Activated CD4-positive, alpha-beta memory T cell treated with anti-CD3 and anti-CD28 coated beads, Interleukin-2, amount 10 ng/mL, durations not matched to agents 7 days and 5 days (primary cell): Measurements from ENCODE around the gene LYVE1. TPM values are rescaled to one million over a fixed set of nuclear protein-coding genes. Genes with fewer than 3 reads are reported as not detected.

Experiments
- CTCF ChIA-PET: fragments of 350-600 bp; sonication (Branson Sonifier 250); formaldehyde crosslinking; loops from one replicate; lab custom pipeline; 2021; ENCODE audit warnings: antibody characterized with exemption, inconsistent platforms; lab: Charles Lee
- POLR2A ChIA-PET: fragments of 350-600 bp; sonication (Branson Sonifier 250); formaldehyde crosslinking; loops from one replicate; lab custom pipeline; 2021; ENCODE audit warnings: antibody characterized with exemption; lab: Charles Lee
- DNase-seq: peaks from one replicate; pipeline ENCODE4 v3.0.0-alpha.2; 2020
- H3K27ac Mint-ChIP-seq: one replicate; pipeline ENCODE4 v1.8.0; 2021; ENCODE audit warnings: mild to moderate bottlenecking, mixed read lengths
- H3K27me3 Mint-ChIP-seq: one replicate; pipeline ENCODE4 v1.8.0; 2021; ENCODE audit warnings: mixed read lengths
- H3K36me3 Mint-ChIP-seq: one replicate; pipeline ENCODE4 v1.8.0; 2021; ENCODE audit warnings: low read depth, mixed read lengths
- H3K4me1 Mint-ChIP-seq: one replicate; pipeline ENCODE4 v1.8.0; 2021; ENCODE audit warnings: mixed read lengths
- H3K4me3 Mint-ChIP-seq: one replicate; pipeline ENCODE4 v1.8.0; 2021; ENCODE audit warnings: mild to moderate bottlenecking, mixed read lengths
- H3K9me3 Mint-ChIP-seq: one replicate; pipeline ENCODE4 v1.8.0; 2021; ENCODE audit warnings: mixed read lengths
- total RNA-seq, 2 experiments: library from RNA; stranded (reverse); gene quantifications; one replicate each; pipeline ENCODE4 v1.2.3, GENCODE V29; 2021

Gene LYVE1
- total RNA-seq, 2 experiments from 2014 or later = not detected

- no peak for DNase-seq
- no peaks in the 10 kb centered on the region for H3K27me3 Mint-ChIP-seq
- H3K36me3 Mint-ChIP-seq = peaks cover 16% of the 10 kb centered on the region
- ChIA-PET POLR2A (no interaction called here), CTCF (interaction anchor here (1.0 to 2.5 kb wide), 4 partner anchors 30 to 143 kb away, joined by 3 to 11 read pairs (median 4); partner anchors contain the start of gene RNF141)
- no peak overlapping the region for H3K4me3 Mint-ChIP-seq
- peaks cover 8% of the 10 kb centered on the region for H3K4me1 Mint-ChIP-seq
- H3K27ac Mint-ChIP-seq = no peak overlapping the region
- no peaks in the 10 kb centered on the region for H3K9me3 Mint-ChIP-seq
These were observed 57.3 kb downstream of the LYVE1 start for GRCh38 chr11:10511181-10511621.

Other genes with a start within 250 kb of the LYVE1 start
- 10 to 100 TPM; 21.4 to 23.3 TPM for gene AMPD3, start 113.4 kb downstream of the LYVE1 start, total RNA-seq
- gene RNF141, start 27.5 kb downstream of the LYVE1 start, total RNA-seq = 10 to 100 TPM; 12.2 to 12.3 TPM
- gene IRAG1, start 125.1 kb upstream of the LYVE1 start, total RNA-seq = under 1 TPM in 1 of 2 experiments, not detected in 1; 0.08 TPM
- 10 to 100 TPM; 48.4 to 54.5 TPM for gene CTR9, start 182.6 kb upstream of the LYVE1 start, total RNA-seq
- 100 to 1,000 TPM; 548 to 594 TPM for gene EIF4G2, start 240.3 kb upstream of the LYVE1 start, total RNA-seq